NB4 (cell line): ENCODE data around the gene SRSF12.

Source experiments
- DNase-seq: peaks from one replicate; pipeline ENCODE4 v3.0.0; 2010; ENCODE audit warnings: low read depth
- H3K4me3 ChIP-seq: one replicate; pipeline ENCODE4 v1.5.1; 2011; ENCODE audit warnings: mild to moderate bottlenecking, low read depth, low read length, moderate library complexity
- MYC ChIP-seq: IDR thresholded peaks from 2 replicates; pipeline ENCODE4 v1.6.1; 2011; ENCODE audit warnings: low read depth, low read length
- POLR2A ChIP-seq: IDR thresholded peaks from 2 replicates; pipeline ENCODE4 v1.6.1; 2011; ENCODE audit warnings: mild to moderate bottlenecking; ENCODE audit not compliant: insufficient read length; ENCODE audit errors: extremely low read depth
- TF ChIP-seq, protein P1 (sequence below): IDR thresholded peaks from one replicate; pipeline ENCODE4 v1.5.1; 2012; ENCODE audit warnings: low read depth, low read length
- TF ChIP-seq, protein P2 (sequence below): IDR thresholded peaks from 2 replicates; pipeline ENCODE4 v1.6.1; 2011; ENCODE audit warnings: low read depth, low read length

SRSF12 gene

DNA sequence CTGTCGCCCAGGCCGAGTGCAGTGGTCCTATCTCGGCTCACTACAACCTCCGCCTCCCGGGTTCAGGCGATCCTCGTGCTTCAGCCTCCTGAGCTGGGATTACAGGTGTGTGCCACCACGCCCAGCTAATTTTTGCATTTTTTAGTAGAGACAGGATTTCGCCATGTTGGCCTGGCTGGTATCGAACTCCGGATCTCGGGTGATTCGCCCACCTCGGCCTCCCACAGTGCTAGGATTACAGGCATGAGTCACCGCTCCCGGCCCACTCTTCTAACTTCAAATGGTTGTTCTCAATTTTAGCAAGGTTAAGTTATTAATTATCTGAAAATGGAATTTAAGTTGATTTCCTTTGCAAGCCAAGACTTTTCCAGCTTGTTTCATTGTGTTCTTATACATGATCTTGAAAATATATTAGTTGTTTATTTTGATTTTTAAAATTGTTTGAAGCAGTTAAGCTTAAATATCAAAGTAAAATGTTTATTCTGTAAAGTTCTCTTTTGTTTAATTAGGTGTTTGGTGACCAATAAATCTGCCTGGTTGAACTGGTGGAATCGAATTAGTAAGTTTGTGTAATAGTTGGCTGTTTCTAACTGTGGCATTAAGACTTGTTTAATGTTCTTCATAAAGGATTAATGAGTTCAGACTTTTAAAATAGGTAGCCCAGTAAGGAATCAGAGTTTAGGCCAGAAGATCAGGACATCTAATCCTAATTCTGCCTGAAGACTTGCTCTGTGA lies 30.3 kb upstream of the SRSF12 start:
- DNase-seq = peak; percentile 67
- peak overlapping the region; percentile 91 for H3K4me3 ChIP-seq
- TF ChIP-seq MYC (no peak), POLR2A (no peak)
- TF ChIP-seq, protein P1, sequence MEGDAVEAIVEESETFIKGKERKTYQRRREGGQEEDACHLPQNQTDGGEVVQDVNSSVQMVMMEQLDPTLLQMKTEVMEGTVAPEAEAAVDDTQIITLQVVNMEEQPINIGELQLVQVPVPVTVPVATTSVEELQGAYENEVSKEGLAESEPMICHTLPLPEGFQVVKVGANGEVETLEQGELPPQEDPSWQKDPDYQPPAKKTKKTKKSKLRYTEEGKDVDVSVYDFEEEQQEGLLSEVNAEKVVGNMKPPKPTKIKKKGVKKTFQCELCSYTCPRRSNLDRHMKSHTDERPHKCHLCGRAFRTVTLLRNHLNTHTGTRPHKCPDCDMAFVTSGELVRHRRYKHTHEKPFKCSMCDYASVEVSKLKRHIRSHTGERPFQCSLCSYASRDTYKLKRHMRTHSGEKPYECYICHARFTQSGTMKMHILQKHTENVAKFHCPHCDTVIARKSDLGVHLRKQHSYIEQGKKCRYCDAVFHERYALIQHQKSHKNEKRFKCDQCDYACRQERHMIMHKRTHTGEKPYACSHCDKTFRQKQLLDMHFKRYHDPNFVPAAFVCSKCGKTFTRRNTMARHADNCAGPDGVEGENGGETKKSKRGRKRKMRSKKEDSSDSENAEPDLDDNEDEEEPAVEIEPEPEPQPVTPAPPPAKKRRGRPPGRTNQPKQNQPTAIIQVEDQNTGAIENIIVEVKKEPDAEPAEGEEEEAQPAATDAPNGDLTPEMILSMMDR = no peak
- TF ChIP-seq, protein P2, sequence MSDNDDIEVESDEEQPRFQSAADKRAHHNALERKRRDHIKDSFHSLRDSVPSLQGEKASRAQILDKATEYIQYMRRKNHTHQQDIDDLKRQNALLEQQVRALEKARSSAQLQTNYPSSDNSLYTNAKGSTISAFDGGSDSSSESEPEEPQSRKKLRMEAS = no peak

DNA sequence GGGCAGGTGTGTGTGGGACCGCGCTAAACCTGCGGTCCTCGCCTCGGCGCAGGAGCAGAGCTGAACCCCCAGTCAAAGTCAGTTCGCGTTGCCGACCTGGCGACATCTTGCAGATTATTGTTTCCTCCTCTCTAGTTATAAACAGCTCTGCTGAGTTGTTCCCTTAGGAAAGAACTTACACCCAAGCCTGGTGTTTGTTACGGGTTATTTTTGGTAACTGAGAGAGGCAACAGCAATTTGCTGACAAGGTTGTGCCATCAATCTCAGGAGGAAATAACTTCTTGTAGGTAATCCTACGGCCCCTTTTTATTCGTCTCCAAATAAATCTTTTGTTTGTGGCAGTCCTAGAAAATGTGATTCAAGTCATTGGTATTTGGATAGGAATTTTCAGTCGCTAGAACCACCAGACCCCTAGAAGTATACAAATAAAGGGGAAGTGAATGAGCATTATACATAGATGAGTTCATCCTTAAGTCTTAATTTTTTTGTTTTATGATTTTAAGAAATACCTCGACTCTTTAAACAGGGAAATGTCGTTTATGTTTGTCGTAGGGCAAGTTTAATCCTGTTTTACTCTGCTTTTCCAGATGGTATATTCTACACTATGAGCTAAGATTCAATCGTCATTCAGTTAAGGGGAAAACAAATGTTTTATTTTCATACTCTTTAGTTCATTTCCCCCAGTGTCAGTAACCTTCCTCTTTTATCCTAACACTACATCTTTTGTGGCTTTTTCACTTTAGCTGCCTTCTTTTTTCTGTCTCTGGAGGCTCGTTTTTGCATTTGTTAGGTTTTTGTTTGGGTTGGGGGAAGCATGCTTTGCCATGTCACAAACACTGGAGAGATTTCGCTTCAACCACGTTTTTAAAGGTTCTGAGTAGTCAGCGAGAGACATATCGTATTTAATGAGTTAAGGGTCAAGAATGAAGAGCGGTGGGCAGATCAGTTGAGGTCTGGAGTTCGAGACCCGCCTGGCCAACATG lies 29.1 kb upstream of the SRSF12 start:
- TF ChIP-seq, protein P2 = peak; percentile 57; the same call in 1 of the 2 replicates
- TF ChIP-seq, protein P1 = no peak
- TF ChIP-seq POLR2A = no peak
- TF ChIP-seq MYC = no peak
- peak overlapping the region; percentile 91 for H3K4me3 ChIP-seq
- DNase-seq = peak; percentile 64

DNA sequence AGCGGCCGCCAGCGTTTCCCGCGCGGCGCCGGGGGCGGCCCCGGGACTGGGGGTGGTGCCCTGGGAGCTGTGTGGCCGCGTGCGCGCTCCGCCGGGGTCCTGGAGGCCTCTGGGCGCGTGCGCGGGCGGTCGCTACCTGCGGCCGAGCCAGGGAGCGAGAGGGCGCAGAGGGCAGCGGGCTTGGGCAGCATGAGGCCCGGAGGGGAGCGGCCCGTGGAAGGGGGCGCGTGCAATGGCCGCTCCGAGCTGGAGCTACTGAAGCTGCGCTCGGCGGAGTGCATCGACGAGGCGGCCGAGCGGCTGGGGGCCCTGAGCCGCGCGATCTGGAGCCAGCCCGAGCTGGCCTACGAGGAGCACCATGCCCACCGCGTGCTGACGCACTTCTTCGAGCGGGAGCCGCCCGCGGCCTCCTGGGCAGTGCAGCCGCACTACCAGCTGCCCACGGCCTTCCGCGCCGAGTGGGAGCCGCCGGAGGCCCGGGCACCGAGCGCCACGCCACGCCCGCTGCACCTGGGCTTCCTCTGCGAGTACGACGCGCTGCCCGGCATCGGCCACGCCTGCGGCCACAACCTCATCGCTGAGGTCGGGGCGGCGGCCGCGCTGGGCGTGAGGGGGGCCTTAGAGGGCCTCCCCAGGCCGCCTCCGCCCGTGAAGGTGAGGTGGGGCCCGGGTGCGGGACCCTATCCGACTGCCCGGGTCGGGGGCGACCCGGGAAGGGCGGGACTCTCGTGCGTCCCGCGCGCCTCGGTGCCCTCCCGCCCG lies 28.3 kb upstream of the SRSF12 start, which contains the start of gene PM20D2:
TSS of gene PM20D2 (plus strand) at position 100 of the 762 bp plus-strand sequence. CDS start at position 190, 90 bp downstream.
- H3K4me3 ChIP-seq = peak within 1 kb of the TSS; percentile 91
- TF ChIP-seq, protein P2 = peak; percentile 24; the same call in 1 of the 2 replicates
- TF ChIP-seq, protein P1 = no peak
- peak; percentile 89 for TF ChIP-seq POLR2A
- TF ChIP-seq MYC = peak; percentile 90
- peak; percentile 94 for DNase-seq

DNA sequence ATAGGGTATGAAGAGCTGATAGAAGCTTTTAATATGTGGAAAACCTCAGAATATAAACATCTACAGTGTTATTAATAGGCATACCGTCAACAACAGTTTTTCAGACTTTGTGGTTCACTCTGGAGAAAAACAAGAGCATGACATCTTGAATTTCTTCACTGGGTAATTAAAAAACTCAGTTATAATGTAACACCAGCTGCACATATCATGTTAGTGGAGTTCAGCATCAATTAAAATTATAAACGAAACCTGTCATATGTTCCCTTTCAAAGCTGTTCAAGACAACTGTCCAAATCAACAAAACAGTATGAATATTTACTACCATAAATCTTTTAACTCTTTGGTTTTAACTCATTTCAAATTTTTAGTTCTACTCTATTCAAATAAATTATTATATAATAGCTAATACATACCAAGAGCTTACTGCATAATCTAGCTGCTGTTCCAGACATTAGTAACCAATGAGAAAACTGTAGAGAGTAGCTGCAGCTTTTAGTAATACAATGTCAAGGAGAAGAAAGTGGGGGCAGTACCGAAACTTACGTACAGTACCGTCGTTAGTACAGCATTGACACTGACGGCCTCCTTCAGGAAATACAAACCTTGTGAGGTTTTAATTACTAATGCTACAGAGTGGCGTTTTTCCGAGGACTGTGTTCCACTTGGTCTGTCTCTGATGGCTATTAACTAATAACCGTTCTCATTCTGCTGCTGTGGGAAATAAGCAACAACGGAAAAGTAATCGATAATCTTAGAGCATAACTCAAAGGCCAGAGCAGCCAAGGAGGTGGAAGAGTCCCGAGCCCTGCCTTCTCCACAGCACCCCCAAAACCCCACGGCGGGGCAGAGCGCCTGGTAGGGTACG lies 27.5 kb upstream of the SRSF12 start:
- DNase-seq = peak; percentile 82
- H3K4me3 ChIP-seq = peak overlapping the region; percentile 81
- TF ChIP-seq POLR2A (no peak), MYC (no peak)
- TF ChIP-seq, protein P1 = no peak
- TF ChIP-seq, protein P2 = no peak
